Peyer's patch (tissue), 4 donors: Measurements from ENCODE around the gene HOXB8. TPM values are rescaled to one million over a fixed set of nuclear protein-coding genes. Genes with fewer than 3 reads are reported as not detected.

Experiments used
- DNase-seq, 3 donors: peaks; one replicate each; pipeline ENCODE4 v3.0.0-alpha.2; 2017 to 2019
- H3K27ac ChIP-seq, 4 donors: fragments of 200-600 bp; sonication (generic); one replicate each; pipeline ENCODE4 v1.5.1; 2016 to 2019
- H3K27me3 ChIP-seq, 2 donors: fragments of 200-600 bp; sonication (generic); one replicate each; pipeline ENCODE4 v1.5.1; 2019
- H3K36me3 ChIP-seq, 3 donors: fragments of 200-600 bp; sonication (generic); one replicate each; pipeline ENCODE4 v1.5.1; 2016 to 2019
- H3K4me1 ChIP-seq, 4 donors: fragments of 200-600 bp; sonication (generic); one replicate each; pipeline ENCODE4 v1.5.1; 2016 to 2019
- H3K4me3 ChIP-seq, 4 donors: fragments of 200-600 bp; sonication (generic); 1 replicate in 3 of 4; 2 replicates in 1 of 4; pipeline ENCODE4 v1.5.1; 2016 to 2019; ENCODE audit warnings: mild to moderate bottlenecking in 1 of 4
- H3K9me3 ChIP-seq, 4 donors: fragments of 200-600 bp; sonication (generic); one replicate each; pipeline ENCODE4 v1.5.1; 2016 to 2019; ENCODE audit warnings: mild to moderate bottlenecking in 1 of 4
- CTCF ChIP-seq, 6 experiments: fragments of 450-650 bp in 4 of 6; fragments of 200-600 bp in 2 of 6; sonication (generic) in 1 of 6; IDR thresholded peaks; one replicate each; pipeline ENCODE4 v1.5.1; 2017 to 2019; ENCODE audit warnings: antibody characterized with exemption in 6 of 6, mild to moderate bottlenecking in 3 of 6, moderate library complexity in 1 of 6
- POLR2A ChIP-seq, 2 donors: fragments of 450-650 bp; IDR thresholded peaks; one replicate each; pipeline ENCODE4 v1.5.1; 2017; ENCODE audit warnings: antibody characterized with exemption in 2 of 2, mild to moderate bottlenecking in 2 of 2, moderate library complexity in 2 of 2
- total RNA-seq, 4 donors: library from RNA; depleted of rRNA; stranded (reverse); fragments of >200 nt; gene quantifications; one replicate each; pipeline ENCODE4 v1.1.0, GENCODE V29; 2016

HOXB8 gene
- total RNA-seq, 4 donors from 2014 or later, result 1.8 to 21.2 (median 14.9) TPM

GRCh38 chr17:48610282-48611211 lies 4.5 kb downstream of the HOXB8 start, which contains the start of gene HOXB7:
HOXB7 (minus strand) TSS chr17:48611017; CDS start chr17:48610918, 99 bp downstream.
- peak within 1 kb of the TSS; percentile 64 to 92 (median 80) for H3K27ac ChIP-seq
- peaks cover 0 to 36% (median 14%) of the 10 kb centered on the region in 4 donors for H3K4me1 ChIP-seq
- no peaks in the 10 kb centered on the region for H3K9me3 ChIP-seq
- peaks cover 0 to 4% (median 0%) of the 10 kb centered on the region in 3 donors for H3K36me3 ChIP-seq
- peak within 1 kb of the TSS; percentile 63 to 71 (median 66) for H3K4me3 ChIP-seq
- DNase-seq, result peak; percentile 82 to 91 (median 90)
- TF ChIP-seq CTCF (IDR thresholded peaks at IDR 0.05), result peak in 1 of 6 experiments; percentile 10
- TF ChIP-seq POLR2A (IDR thresholded peaks at IDR 0.05), result peak; percentile 73 to 82
- H3K27me3 ChIP-seq, result peaks cover 0 to 3% of the 10 kb centered on the region in 2 donors

- peak overlapping the region; percentile 64 to 92 (median 80) for H3K27ac ChIP-seq
- H3K4me1 ChIP-seq, result peaks cover 0 to 36% (median 16%) of the 10 kb centered on the region in 4 donors
- no peaks in the 10 kb centered on the region for H3K9me3 ChIP-seq
- H3K4me3 ChIP-seq, result peak overlapping the region; percentile 63 to 71 (median 66)
- peaks cover 0 to 4% (median 0%) of the 10 kb centered on the region in 3 donors for H3K36me3 ChIP-seq
- H3K27me3 ChIP-seq, result no peaks in the 10 kb centered on the region
- TF ChIP-seq POLR2A (IDR thresholded peaks at IDR 0.05) (no peak), CTCF (IDR thresholded peaks at IDR 0.05) (no peak)
- DNase-seq, result no peak
These were observed 5.3 kb downstream of the HOXB8 start for GRCh38 chr17:48609759-48610281.

GRCh38 chr17:48609033-48609432 lies 6.1 kb downstream of the HOXB8 start:
- Histone ChIP-seq H3K4me1 (peaks cover 0 to 31% (median 16%) of the 10 kb centered on the region in 4 donors), H3K27me3 (no peaks in the 10 kb centered on the region), H3K36me3 (peaks cover 0 to 4% (median 0%) of the 10 kb centered on the region in 3 donors), H3K27ac (peak overlapping the region in 2 of 4 donors; percentile 89 to 92), H3K9me3 (no peaks in the 10 kb centered on the region), H3K4me3 (peak overlapping the region in 2 of 4 donors; percentile 65 to 71)
- no peak for TF ChIP-seq CTCF (IDR thresholded peaks at IDR 0.05)
- TF ChIP-seq POLR2A (IDR thresholded peaks at IDR 0.05), result no peak
- no peak for DNase-seq

GRCh38 chr17:48608494-48608834 lies 6.6 kb downstream of the HOXB8 start:
- Histone ChIP-seq H3K4me1 (peaks cover 0 to 27% (median 16%) of the 10 kb centered on the region in 4 donors), H3K27me3 (no peaks in the 10 kb centered on the region), H3K4me3 (no peak overlapping the region), H3K9me3 (no peaks in the 10 kb centered on the region), H3K27ac (no peak overlapping the region), H3K36me3 (peaks cover 0 to 4% (median 0%) of the 10 kb centered on the region in 3 donors)
- no peak for TF ChIP-seq CTCF (IDR thresholded peaks at IDR 0.05)
- TF ChIP-seq POLR2A (IDR thresholded peaks at IDR 0.05), result no peak
- DNase-seq, result no peak

- Histone ChIP-seq H3K4me3 (no peak overlapping the region), H3K4me1 (peaks cover 0 to 29% (median 14%) of the 10 kb centered on the region in 4 donors), H3K27ac (peak overlapping the region in 1 of 4 donors; percentile 92), H3K36me3 (peaks cover 0 to 4% (median 0%) of the 10 kb centered on the region in 3 donors), H3K9me3 (no peaks in the 10 kb centered on the region), H3K27me3 (no peaks in the 10 kb centered on the region)
- DNase-seq, result no peak
- no peak for TF ChIP-seq POLR2A (IDR thresholded peaks at IDR 0.05)
- no peak for TF ChIP-seq CTCF (IDR thresholded peaks at IDR 0.05)
These were observed 8.0 kb downstream of the HOXB8 start for GRCh38 chr17:48606892-48607614.
